Mucosa of gallbladder (tissue), 1 donor: Measurements from ENCODE around the gene NUDT2. TPM values are rescaled to one million over a fixed set of nuclear protein-coding genes. Genes with fewer than 3 reads are reported as not detected.
"Not testable (repeated sequence)": the region's sequence is repeated elsewhere in the genome, so short reads cannot be mapped to it uniquely, and the experiment has no call there.

Source experiments
- DNase-seq: peaks from one replicate; pipeline ENCODE4 v3.0.0-alpha.2; 2020; ENCODE audit warnings: low spot score
- total RNA-seq: library from RNA; stranded (reverse); gene quantifications from one replicate; pipeline ENCODE4 v1.2.1, GENCODE V29; 2021
- donor health status: DM: no; HTN: no; CAD: no.

The NUDT2 gene
- total RNA-seq: 25.5 TPM

- peak; percentile 99 for DNase-seq
These were observed at the start of gene NUDT2, which contains the start of gene KIF24 for GRCh38 chr9:34328987-34329832. NUDT2 (plus strand) TSS chr9:34329569; CDS start chr9:34339040, 9,471 bp downstream. KIF24 (minus strand) TSS chr9:34329268; CDS start chr9:34311346, 17,922 bp downstream.

GRCh38 chr9:34282096-34282495, 47.3 kb upstream of the NUDT2 start:
- no peak for DNase-seq

GRCh38 chr9:34289159-34289558, 40.2 kb upstream of the NUDT2 start:
- DNase-seq: no peak

GRCh38 chr9:34291023-34291422, 38.3 kb upstream of the NUDT2 start:
- no peak for DNase-seq

- no peak for DNase-seq
These were observed 37.9 kb upstream of the NUDT2 start for GRCh38 chr9:34291423-34291822.

- no peak for DNase-seq
These were observed 36.8 kb upstream of the NUDT2 start for GRCh38 chr9:34292552-34292951.

GRCh38 chr9:34301064-34301463, 28.3 kb upstream of the NUDT2 start:
- not testable (repeated sequence) for DNase-seq

GRCh38 chr9:34308316-34308715, 21.1 kb upstream of the NUDT2 start:
- DNase-seq: not testable (repeated sequence)

GRCh38 chr9:34310215-34310614, 19.2 kb upstream of the NUDT2 start:
- DNase-seq: no peak

GRCh38 chr9:34311499-34312185, 17.7 kb upstream of the NUDT2 start:
- DNase-seq: no peak

- no peak for DNase-seq
These were observed 11.9 kb upstream of the NUDT2 start for GRCh38 chr9:34317436-34317835.

GRCh38 chr9:34318163-34318790, 11.1 kb upstream of the NUDT2 start:
- DNase-seq: no peak

- no peak for DNase-seq
These were observed 7.9 kb upstream of the NUDT2 start for GRCh38 chr9:34321451-34321850.

GRCh38 chr9:34322899-34323591, 6.3 kb upstream of the NUDT2 start:
- DNase-seq: no peak

GRCh38 chr9:34326690-34327089, 2.7 kb upstream of the NUDT2 start:
- DNase-seq: no peak

GRCh38 chr9:34328500-34328986, 826 bp upstream of the NUDT2 start:
- no peak for DNase-seq

- DNase-seq: no peak
These were observed 1.8 kb downstream of the NUDT2 start for GRCh38 chr9:34331196-34331595.

GRCh38 chr9:34332076-34332964, 3.0 kb downstream of the NUDT2 start:
- peak; percentile 30 for DNase-seq

GRCh38 chr9:34333836-34334235, 4.5 kb downstream of the NUDT2 start:
- DNase-seq: no peak

- DNase-seq: no peak
These were observed 5.0 kb downstream of the NUDT2 start for GRCh38 chr9:34334337-34334824.
